ENCODE data around the gene TRAK2.

DNA sequence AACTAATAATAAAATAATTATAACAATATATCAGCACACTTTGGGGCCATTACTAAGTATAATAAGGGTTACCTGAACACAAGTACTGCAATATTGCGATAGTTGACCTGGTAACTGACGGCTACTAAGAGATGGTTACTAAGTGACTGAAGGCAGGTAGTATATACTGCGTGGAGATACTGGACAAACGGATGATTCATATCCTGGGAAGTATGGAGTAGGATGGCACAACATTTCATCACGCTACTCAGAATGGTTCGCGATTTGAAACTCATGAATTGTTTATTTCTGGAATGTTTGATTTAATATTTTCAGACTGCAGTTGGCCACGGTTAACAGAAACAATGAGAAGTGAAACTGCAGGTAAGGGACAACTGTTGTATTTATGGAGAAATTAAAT, 54.7 kb downstream of the TRAK2 start:
- TF ChIP-seq JUN (CRISPR knock-in tag; IDR thresholded peaks at IDR 0.05), result no peak
- TF ChIP-seq ZNF232 (CRISPR knock-in tag; IDR thresholded peaks at IDR 0.05), result no peak
- TF ChIP-seq, protein P1, sequence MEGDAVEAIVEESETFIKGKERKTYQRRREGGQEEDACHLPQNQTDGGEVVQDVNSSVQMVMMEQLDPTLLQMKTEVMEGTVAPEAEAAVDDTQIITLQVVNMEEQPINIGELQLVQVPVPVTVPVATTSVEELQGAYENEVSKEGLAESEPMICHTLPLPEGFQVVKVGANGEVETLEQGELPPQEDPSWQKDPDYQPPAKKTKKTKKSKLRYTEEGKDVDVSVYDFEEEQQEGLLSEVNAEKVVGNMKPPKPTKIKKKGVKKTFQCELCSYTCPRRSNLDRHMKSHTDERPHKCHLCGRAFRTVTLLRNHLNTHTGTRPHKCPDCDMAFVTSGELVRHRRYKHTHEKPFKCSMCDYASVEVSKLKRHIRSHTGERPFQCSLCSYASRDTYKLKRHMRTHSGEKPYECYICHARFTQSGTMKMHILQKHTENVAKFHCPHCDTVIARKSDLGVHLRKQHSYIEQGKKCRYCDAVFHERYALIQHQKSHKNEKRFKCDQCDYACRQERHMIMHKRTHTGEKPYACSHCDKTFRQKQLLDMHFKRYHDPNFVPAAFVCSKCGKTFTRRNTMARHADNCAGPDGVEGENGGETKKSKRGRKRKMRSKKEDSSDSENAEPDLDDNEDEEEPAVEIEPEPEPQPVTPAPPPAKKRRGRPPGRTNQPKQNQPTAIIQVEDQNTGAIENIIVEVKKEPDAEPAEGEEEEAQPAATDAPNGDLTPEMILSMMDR (IDR thresholded peaks at IDR 0.05), result no peak
- TF ChIP-seq JAZF1 (CRISPR knock-in tag; IDR thresholded peaks at IDR 0.05), result no peak
- no peak for TF ChIP-seq NR1H2 (CRISPR knock-in tag; IDR thresholded peaks at IDR 0.05)
- TF ChIP-seq, protein P2, sequence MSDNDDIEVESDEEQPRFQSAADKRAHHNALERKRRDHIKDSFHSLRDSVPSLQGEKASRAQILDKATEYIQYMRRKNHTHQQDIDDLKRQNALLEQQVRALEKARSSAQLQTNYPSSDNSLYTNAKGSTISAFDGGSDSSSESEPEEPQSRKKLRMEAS (CRISPR knock-in tag; IDR thresholded peaks at IDR 0.05), result no peak
- TF ChIP-seq, protein P3, sequence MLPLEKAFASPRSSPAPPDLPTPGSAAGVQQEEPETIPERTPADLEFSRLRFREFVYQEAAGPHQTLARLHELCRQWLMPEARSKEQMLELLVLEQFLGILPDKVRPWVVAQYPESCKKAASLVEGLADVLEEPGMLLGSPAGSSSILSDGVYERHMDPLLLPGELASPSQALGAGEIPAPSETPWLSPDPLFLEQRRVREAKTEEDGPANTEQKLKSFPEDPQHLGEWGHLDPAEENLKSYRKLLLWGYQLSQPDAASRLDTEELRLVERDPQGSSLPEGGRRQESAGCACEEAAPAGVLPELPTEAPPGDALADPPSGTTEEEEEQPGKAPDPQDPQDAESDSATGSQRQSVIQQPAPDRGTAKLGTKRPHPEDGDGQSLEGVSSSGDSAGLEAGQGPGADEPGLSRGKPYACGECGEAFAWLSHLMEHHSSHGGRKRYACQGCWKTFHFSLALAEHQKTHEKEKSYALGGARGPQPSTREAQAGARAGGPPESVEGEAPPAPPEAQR (CRISPR knock-in tag; IDR thresholded peaks at IDR 0.05), result no peak
- TF ChIP-seq, protein P4, sequence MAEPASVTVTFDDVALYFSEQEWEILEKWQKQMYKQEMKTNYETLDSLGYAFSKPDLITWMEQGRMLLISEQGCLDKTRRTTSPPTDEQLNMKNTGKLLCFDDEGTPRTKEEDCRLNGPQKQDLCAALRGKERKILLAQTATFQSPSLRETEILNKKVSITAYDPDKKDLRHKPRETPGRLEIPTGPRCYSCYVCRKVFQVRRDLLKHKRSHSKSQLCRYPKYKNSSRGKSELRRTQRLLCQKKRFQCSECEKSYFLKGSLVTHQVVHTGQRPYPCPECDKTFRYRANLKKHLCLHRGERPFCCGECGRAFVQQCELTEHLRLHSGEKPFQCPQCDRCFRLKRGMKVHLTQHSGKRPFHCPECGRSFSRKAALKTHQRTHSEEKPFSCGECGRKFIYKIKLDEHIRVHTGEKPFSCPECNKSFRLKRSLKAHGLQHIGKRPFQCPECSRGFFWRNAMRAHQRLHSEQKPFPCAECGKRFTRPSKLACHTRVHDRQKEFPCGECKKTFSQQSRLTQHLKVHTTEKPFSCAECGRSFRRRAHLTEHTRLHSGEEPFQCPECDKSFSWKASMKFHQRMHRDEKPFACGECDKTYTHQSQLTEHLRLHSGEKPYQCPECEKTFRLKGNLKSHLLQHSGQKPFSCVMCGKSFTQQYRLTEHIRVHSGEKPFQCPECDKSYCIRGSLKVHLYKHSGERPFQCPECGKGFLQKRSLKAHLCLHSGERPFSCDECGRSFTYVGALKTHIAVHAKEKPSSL (CRISPR knock-in tag; conservative IDR thresholded peaks at IDR 0.05), result no peak

Data from WTC11 (cell line).